K562 treated with DMSO at 1 percent for 4 hours (cell line): ENCODE measurements around the gene LDLRAD2. TPM values are rescaled to one million over a fixed set of nuclear protein-coding genes. Genes with fewer than 3 reads are reported as not detected.

Source experiments
- total RNA-seq: library from RNA; unstranded; fragments of 300-600 nt; gene quantifications from 2 replicates; pipeline ENCODE4 v1.2.3, GENCODE V29; 2022; ENCODE audit not compliant: insufficient read depth

Gene LDLRAD2, protein sequence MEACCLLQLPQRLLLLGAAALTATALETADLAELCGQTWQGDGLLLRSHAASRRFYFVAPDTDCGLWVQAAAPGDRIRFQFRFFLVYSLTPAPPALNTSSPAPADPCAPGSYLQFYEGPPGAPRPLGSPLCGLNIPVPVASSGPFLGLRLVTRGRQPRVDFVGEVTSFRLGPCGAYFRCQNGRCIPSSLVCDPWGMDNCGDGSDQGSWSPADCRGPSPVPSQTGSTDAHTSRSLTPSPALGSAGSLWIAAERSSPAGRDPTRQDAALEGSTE
- total RNA-seq: 2.5 TPM in 1 of 2 replicates, not detected in the other

GRCh38 chr1:21811875-21812305 is at the start of gene LDLRAD2:
LDLRAD2 (plus strand) TSS chr1:21812265; CDS start chr1:21812452, 187 bp downstream.

DNA sequence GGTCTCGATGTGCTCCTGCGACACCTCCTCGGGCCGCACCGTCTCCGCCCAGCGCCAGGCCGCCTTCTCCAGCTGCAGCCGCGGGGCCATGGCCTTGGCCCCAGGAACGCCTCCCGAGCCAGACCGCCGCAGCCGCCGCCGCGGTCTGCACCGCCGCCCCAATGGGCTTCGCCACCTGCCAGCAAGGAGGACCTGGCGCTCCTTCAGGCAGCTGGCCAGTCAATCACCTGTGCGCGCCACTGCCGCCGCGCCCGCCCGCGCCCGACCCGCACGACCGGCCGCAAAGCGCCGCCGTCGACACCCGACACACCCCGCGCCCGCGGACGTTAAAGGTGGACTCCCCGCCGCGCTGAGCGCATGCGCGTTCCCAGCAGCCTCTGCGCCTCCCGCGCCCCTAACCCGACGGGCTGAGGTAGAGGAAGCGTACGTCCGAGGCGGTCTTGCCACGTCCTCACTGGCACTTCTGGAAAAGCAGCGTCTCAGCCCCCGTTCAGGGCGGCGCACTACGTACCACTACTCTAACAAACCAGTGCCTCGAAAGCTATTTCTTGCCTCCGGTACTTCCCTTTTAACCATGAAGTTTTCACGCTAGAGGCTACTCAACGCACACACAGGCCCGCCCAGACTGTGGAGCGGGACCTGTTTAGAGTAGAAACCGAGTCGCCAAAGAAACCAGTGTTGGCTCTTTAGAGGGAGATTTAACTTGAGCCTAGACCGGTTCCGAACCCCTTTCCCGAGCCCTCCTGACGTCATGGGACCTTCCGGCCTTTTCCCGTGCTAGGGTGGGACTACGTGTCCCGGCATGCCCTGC is 29.0 kb upstream of the LDLRAD2 start, which contains the start of gene USP48:
USP48 (minus strand) TSS at position 282 of the 811 bp plus-strand sequence; CDS start at position 90, 192 bp downstream.

Other genes starting within 250 kb of the LDLRAD2 start
- gene RAP1GAP, start 142.9 kb upstream of the LDLRAD2 start, total RNA-seq: 41.1 and 55.4 TPM in 2 replicates
- gene USP48, start 29.1 kb upstream of the LDLRAD2 start, total RNA-seq: 68.5 and 79.3 TPM in 2 replicates
- gene HSPG2, start 125.0 kb downstream of the LDLRAD2 start, total RNA-seq: 76.8 and 114 TPM in 2 replicates
- gene CELA3B, start 164.8 kb downstream of the LDLRAD2 start, total RNA-seq: not detected in 2 replicates
- gene CELA3A, start 189.4 kb downstream of the LDLRAD2 start, total RNA-seq: not detected in 2 replicates
- gene CDC42, start 240.4 kb downstream of the LDLRAD2 start, total RNA-seq: 103 and 120 TPM in 2 replicates